Endothelial cell of umbilical vein (primary cell): ENCODE results near the gene MRPS14. TPM values are rescaled to one million over a fixed set of nuclear protein-coding genes. Genes with fewer than 3 reads are reported as not detected.

Source experiments
- BruUV-seq: library from RNA; stranded (reverse); fragments of 400-500 nt; replicated peaks from 2 replicates; lab custom pipeline; 2021; lab: Mats Ljungman, UMichigan
- CTCF ChIA-PET: fragments of 300-600, 350-600 bp; sonication (Branson Sonifier 250); formaldehyde crosslinking; loops from one replicate; lab custom pipeline; 2021; ENCODE audit warnings: antibody characterized with exemption, inconsistent platforms; lab: Charles Lee
- POLR2A ChIA-PET: fragments of 300-600, 350-600 bp; sonication (Branson Sonifier 250); formaldehyde crosslinking; loops from one replicate; lab custom pipeline; 2021; ENCODE audit warnings: antibody characterized with exemption, inconsistent platforms; lab: Charles Lee
- DNase-seq: peaks from one replicate; pipeline ENCODE4 v3.0.0-alpha.2; 2011; ENCODE audit warnings: low read depth, low spot score
- FAIRE-seq: peaks from 2 replicates; lab custom pipeline; 2011; peaks lifted over from hg19 to GRCh38; lab: Jason Lieb, UNC
- H2AFZ ChIP-seq: 2 replicates; pipeline ENCODE4 v1.6.0; 2012; ENCODE audit warnings: low read depth, low read length, control low read depth, inconsistent platforms
- H3K27ac ChIP-seq: 2 replicates; pipeline ENCODE4 v1.5.1; 2011; ENCODE audit warnings: low read depth, mild to moderate bottlenecking, control low read depth, low read length, moderate library complexity; ENCODE audit not compliant: insufficient read depth
- H3K27me3 ChIP-seq, 2 experiments: 2 replicates each; pipeline versions ENCODE4 v1.6.0 to v1.6.1; 2011; ENCODE audit warnings: low read length in 2 of 2, mixed read lengths in 1 of 2; ENCODE audit not compliant: control insufficient read depth in 2 of 2, insufficient read depth in 2 of 2
- H3K36me3 ChIP-seq, 2 experiments: 2 replicates in 1 of 2; 3 replicates in 1 of 2; pipeline ENCODE4 v1.5.1; 2011; ENCODE audit warnings: low read length in 2 of 2, mild to moderate bottlenecking in 1 of 2, moderate library complexity in 1 of 2; ENCODE audit not compliant: control insufficient read depth in 2 of 2, insufficient read depth in 2 of 2; ENCODE audit errors: extremely low read depth in 1 of 2
- H3K4me1 ChIP-seq: 3 replicates; pipeline ENCODE4 v1.5.1; 2011; ENCODE audit warnings: mild to moderate bottlenecking, low read length; ENCODE audit not compliant: control insufficient read depth, insufficient read depth; ENCODE audit errors: extremely low read depth
- H3K4me2 ChIP-seq: 2 replicates; pipeline ENCODE4 v1.6.1; 2011; ENCODE audit warnings: low read length, control low read depth, mixed read lengths; ENCODE audit not compliant: insufficient read depth
- H3K4me3 ChIP-seq, 3 experiments: fragments of 200-600 bp in 1 of 3; sonication (generic), shearing (Covaris generic) in 1 of 3; replicated peaks in 1 of 3; 2 replicates each; pipeline ENCODE4 v1.5.1; 2011 to 2016; ENCODE audit warnings: control low read depth in 3 of 3, low read length in 3 of 3, mild to moderate bottlenecking in 2 of 3, inconsistent platforms in 1 of 3, low read depth in 1 of 3, moderate library complexity in 1 of 3; ENCODE audit not compliant: insufficient read depth in 1 of 3
- H3K79me2 ChIP-seq: 2 replicates; pipeline ENCODE4 v1.6.0; 2012; ENCODE audit warnings: low read length, inconsistent platforms; ENCODE audit not compliant: control insufficient read depth, insufficient read depth
- H3K9ac ChIP-seq: replicated peaks from 2 replicates; pipeline ENCODE3; 2011; ENCODE audit warnings: low read length, control low read depth; ENCODE audit not compliant: insufficient read depth; ENCODE audit errors: extremely low read depth
- H3K9me1 ChIP-seq: replicated peaks from 3 replicates; pipeline ENCODE4 v1.6.0; 2011; ENCODE audit warnings: mild to moderate bottlenecking, low read length; ENCODE audit not compliant: control insufficient read depth, insufficient read depth; ENCODE audit errors: extremely low read depth
- H3K9me3 ChIP-seq: replicated peaks from 2 replicates; pipeline ENCODE4 v1.5.1; 2012; ENCODE audit warnings: low read length, inconsistent platforms; ENCODE audit not compliant: control insufficient read depth, insufficient read depth
- H4K20me1 ChIP-seq: replicated peaks from 2 replicates; pipeline ENCODE3; 2011; ENCODE audit warnings: mild to moderate bottlenecking, low read length; ENCODE audit not compliant: control insufficient read depth, insufficient read depth; ENCODE audit errors: extremely low read depth
- EZH2 ChIP-seq: IDR thresholded peaks from 2 replicates; pipeline ENCODE4 v1.6.1; 2012; ENCODE audit warnings: borderline replicate concordance, low read depth, mild to moderate bottlenecking, moderate library complexity, low read length, inconsistent platforms; ENCODE audit not compliant: severe bottlenecking
- FOS ChIP-seq: IDR thresholded peaks from 2 replicates; pipeline ENCODE4 v1.6.1; 2011; ENCODE audit warnings: mild to moderate bottlenecking, low read length, moderate library complexity, borderline replicate concordance; ENCODE audit not compliant: insufficient read depth
- GATA2 ChIP-seq: IDR thresholded peaks from 2 replicates; pipeline ENCODE4 v1.7.0; 2011; ENCODE audit warnings: low read depth, mild to moderate bottlenecking, moderate library complexity, mixed read lengths, low read length; ENCODE audit not compliant: insufficient read length, insufficient read depth
- JUN ChIP-seq: IDR thresholded peaks from 2 replicates; pipeline ENCODE4 v1.6.1; 2011; ENCODE audit warnings: borderline replicate concordance, low read depth; ENCODE audit not compliant: insufficient read length, insufficient read depth
- MYC ChIP-seq: IDR thresholded peaks from one replicate; pipeline ENCODE4 v1.6.1; 2011; ENCODE audit warnings: mild to moderate bottlenecking, low read depth, low read length
- POLR2A ChIP-seq: IDR thresholded peaks from 2 replicates; pipeline ENCODE4 v1.6.1; 2012; ENCODE audit warnings: low read depth, mild to moderate bottlenecking, control low read depth, low read length
- POLR2AphosphoS5 ChIP-seq: IDR thresholded peaks from 2 replicates; pipeline ENCODE4 v1.6.1; 2012; ENCODE audit warnings: low read depth, mild to moderate bottlenecking, control low read depth, low read length, moderate library complexity; ENCODE audit not compliant: insufficient read depth
- dilution Hi-C: fragments of 300-500 bp; cut with MboI; formaldehyde crosslinking; loops from one replicate; pipeline ENCODE4 v1.15.0; 2019; ENCODE audit warnings: low sequenced_read_pairs; ENCODE audit not compliant: extremely low pct_ligation_motif_present
- intact Hi-C: fragments of 100-400 bp; cut with micrococcal nuclease; formaldehyde crosslinking; loops from one replicate; pipeline ENCODE4 v1.10.0; 2022
- polyA plus RNA-seq, 4 experiments: library from polyadenylated mRNA; depleted of rRNA in 3 of 4; stranded (reverse) in 3 of 4; unstranded in 1 of 4; fragments of >200 nt; gene quantifications; 2 replicates each; pipeline versions ENCODE4 v1.2.1 to v1.2.3, GENCODE V29; 2011 to 2012; ENCODE audit warnings: missing spikeins in 1 of 4
- total RNA-seq: library from RNA; stranded (reverse); gene quantifications from 2 replicates; pipeline ENCODE4 v1.2.3, GENCODE V29; 2021
- TF ChIP-seq, protein P1 (sequence below), 2 donors: IDR thresholded peaks; 1 replicate in 1 of 2; 2 replicates in 1 of 2; pipeline ENCODE4 v1.5.1; 2011; ENCODE audit warnings: low read length in 2 of 2, mild to moderate bottlenecking in 2 of 2, moderate library complexity in 2 of 2, control low read depth in 1 of 2, inconsistent platforms in 1 of 2, low read depth in 1 of 2; ENCODE audit not compliant: insufficient read depth in 1 of 2; ENCODE audit errors: extremely low read depth in 1 of 2
- TF ChIP-seq, protein P2 (sequence below): IDR thresholded peaks from 2 replicates; pipeline ENCODE4 v1.6.1; 2011; ENCODE audit not compliant: insufficient read depth, insufficient read length

Gene MRPS14
- total and polyA plus RNA-seq, 2 donors (not counting 3 experiments of a cell fraction or from before 2014, with no cell fraction given), result 29.5 to 31.8 TPM

DNA sequence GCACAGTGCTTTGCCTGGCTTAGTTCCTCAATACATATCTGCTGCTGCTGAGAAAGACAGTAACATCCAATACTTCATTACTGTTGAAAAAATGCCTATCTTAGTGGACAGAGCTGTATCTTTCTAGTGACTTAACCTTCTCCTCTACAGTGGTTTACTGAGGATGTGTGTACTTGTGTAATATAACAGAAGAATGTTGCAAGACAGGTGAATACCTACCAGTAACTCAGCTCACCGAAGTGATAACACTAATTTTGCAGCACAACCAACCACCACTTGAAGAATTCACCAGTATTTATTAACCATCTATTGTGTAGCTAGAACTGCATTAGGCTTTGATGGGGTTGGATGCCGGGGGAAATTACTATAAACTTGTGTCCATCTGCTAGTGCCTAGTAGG, 27.8 kb upstream of the MRPS14 start:
- intact Hi-C loops, result no loop called here
- Histone ChIP-seq H3K4me1 (no peaks in the 10 kb centered on the region), H3K9ac (no peak overlapping the region), H3K4me3 (no peak overlapping the region), H4K20me1 (no peaks in the 10 kb centered on the region), H3K27ac (no peak overlapping the region), H2AFZ (no peak overlapping the region), H3K27me3 (peaks cover 0 to 2% of the 10 kb centered on the region in 2 experiments), H3K36me3 (no peaks in the 10 kb centered on the region), H3K9me1 (no peaks in the 10 kb centered on the region), H3K9me3 (no peaks in the 10 kb centered on the region), H3K79me2 (no peaks in the 10 kb centered on the region), H3K4me2 (no peak overlapping the region)
- ChIA-PET POLR2A (no interaction called here), CTCF (interaction anchor here (1.5 kb wide), 1 partner anchor 74 kb away, joined by 5 read pairs; no protein-coding TSS in a partner anchor)
- FAIRE-seq (no peak), DNase-seq (no peak)
- no TSS peak for BruUV-seq
- TF ChIP-seq EZH2 (no peak), GATA2 (no peak), MYC (no peak), FOS (no peak), POLR2AphosphoS5 (no peak), POLR2A (no peak), JUN (no peak)
- TF ChIP-seq, protein P1, sequence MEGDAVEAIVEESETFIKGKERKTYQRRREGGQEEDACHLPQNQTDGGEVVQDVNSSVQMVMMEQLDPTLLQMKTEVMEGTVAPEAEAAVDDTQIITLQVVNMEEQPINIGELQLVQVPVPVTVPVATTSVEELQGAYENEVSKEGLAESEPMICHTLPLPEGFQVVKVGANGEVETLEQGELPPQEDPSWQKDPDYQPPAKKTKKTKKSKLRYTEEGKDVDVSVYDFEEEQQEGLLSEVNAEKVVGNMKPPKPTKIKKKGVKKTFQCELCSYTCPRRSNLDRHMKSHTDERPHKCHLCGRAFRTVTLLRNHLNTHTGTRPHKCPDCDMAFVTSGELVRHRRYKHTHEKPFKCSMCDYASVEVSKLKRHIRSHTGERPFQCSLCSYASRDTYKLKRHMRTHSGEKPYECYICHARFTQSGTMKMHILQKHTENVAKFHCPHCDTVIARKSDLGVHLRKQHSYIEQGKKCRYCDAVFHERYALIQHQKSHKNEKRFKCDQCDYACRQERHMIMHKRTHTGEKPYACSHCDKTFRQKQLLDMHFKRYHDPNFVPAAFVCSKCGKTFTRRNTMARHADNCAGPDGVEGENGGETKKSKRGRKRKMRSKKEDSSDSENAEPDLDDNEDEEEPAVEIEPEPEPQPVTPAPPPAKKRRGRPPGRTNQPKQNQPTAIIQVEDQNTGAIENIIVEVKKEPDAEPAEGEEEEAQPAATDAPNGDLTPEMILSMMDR (IDR thresholded peaks at IDR 0.05; ENCODE audit: extremely low read depth in 1 of 2, insufficient read depth in 1 of 2, low read depth in 1 of 2, low read length in 2 of 2), result no peak
- TF ChIP-seq, protein P2, sequence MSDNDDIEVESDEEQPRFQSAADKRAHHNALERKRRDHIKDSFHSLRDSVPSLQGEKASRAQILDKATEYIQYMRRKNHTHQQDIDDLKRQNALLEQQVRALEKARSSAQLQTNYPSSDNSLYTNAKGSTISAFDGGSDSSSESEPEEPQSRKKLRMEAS, result no peak
- dilution Hi-C loops, result no loop called here
